Uterus (tissue), 2 donors: Measurements from ENCODE around the gene ISG15.

ENCODE experiments used
- POLR2A ChIP-seq, 2 donors: fragments of 450-650 bp; IDR thresholded peaks; one replicate each; pipeline ENCODE4 v1.6.1; 2016; ENCODE audit warnings: antibody characterized with exemption in 2 of 2, mild to moderate bottlenecking in 1 of 2, moderate library complexity in 1 of 2
- TF ChIP-seq, protein P1 (sequence below), 4 experiments: fragments of 200-600 bp in 2 of 4; fragments of 450-650 bp in 2 of 4; sonication (generic) in 2 of 4; IDR thresholded peaks; one replicate each; pipeline ENCODE4 v1.5.1; 2016 to 2019; ENCODE audit warnings: antibody characterized with exemption in 4 of 4, mild to moderate bottlenecking in 2 of 4, moderate library complexity in 1 of 4

GRCh38 chr1:1027791-1028190 is 14.5 kb downstream of the ISG15 start:
- no peak for TF ChIP-seq POLR2A (IDR thresholded peaks at IDR 0.05)
- TF ChIP-seq, protein P1, sequence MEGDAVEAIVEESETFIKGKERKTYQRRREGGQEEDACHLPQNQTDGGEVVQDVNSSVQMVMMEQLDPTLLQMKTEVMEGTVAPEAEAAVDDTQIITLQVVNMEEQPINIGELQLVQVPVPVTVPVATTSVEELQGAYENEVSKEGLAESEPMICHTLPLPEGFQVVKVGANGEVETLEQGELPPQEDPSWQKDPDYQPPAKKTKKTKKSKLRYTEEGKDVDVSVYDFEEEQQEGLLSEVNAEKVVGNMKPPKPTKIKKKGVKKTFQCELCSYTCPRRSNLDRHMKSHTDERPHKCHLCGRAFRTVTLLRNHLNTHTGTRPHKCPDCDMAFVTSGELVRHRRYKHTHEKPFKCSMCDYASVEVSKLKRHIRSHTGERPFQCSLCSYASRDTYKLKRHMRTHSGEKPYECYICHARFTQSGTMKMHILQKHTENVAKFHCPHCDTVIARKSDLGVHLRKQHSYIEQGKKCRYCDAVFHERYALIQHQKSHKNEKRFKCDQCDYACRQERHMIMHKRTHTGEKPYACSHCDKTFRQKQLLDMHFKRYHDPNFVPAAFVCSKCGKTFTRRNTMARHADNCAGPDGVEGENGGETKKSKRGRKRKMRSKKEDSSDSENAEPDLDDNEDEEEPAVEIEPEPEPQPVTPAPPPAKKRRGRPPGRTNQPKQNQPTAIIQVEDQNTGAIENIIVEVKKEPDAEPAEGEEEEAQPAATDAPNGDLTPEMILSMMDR (IDR thresholded peaks at IDR 0.05), result no peak
